Mesendoderm (in vitro differentiated cells): ENCODE data around the gene LYZL1.
"Not testable (repeated sequence)": the region's sequence is repeated elsewhere in the genome, so short reads cannot be mapped to it uniquely, and the experiment has no call there.

ENCODE experiments used
- DNase-seq: peaks from one replicate; pipeline ENCODE4 v3.0.0; 2013
- H2AK5ac ChIP-seq: 2 replicates; pipeline ENCODE4 v1.6.1; 2013; ENCODE audit warnings: low read length, inconsistent platforms
- H2BK120ac ChIP-seq: 2 replicates; pipeline ENCODE4 v1.6.1; 2013; ENCODE audit warnings: low read depth, mild to moderate bottlenecking, low read length, moderate library complexity, mixed read lengths
- H2BK15ac ChIP-seq: replicated peaks from 2 replicates; pipeline ENCODE4 v1.6.1; 2013; ENCODE audit warnings: low read depth, mild to moderate bottlenecking, moderate library complexity
- H2BK5ac ChIP-seq: 2 replicates; pipeline ENCODE4 v1.6.1; 2013; ENCODE audit warnings: low read length, inconsistent platforms
- H3K18ac ChIP-seq: 2 replicates; pipeline ENCODE4 v1.6.1; 2013; ENCODE audit warnings: mild to moderate bottlenecking, low read length, mixed read lengths
- H3K23ac ChIP-seq: one replicate; pipeline ENCODE4 v1.6.1; 2013; ENCODE audit warnings: low read length
- H3K27ac ChIP-seq: 2 replicates; pipeline ENCODE4 v1.5.1; 2013; ENCODE audit warnings: low read depth, mild to moderate bottlenecking, inconsistent platforms, low read length, moderate library complexity
- H3K27me3 ChIP-seq: 2 replicates; pipeline ENCODE4 v1.6.1; 2013; ENCODE audit warnings: low read length, control low read depth, mild to moderate bottlenecking, inconsistent platforms; ENCODE audit not compliant: insufficient read depth, poor library complexity
- H3K36me3 ChIP-seq: 2 replicates; pipeline ENCODE4 v1.6.1; 2013; ENCODE audit warnings: low read length, inconsistent platforms; ENCODE audit not compliant: control insufficient read depth, insufficient read depth
- H3K4ac ChIP-seq: one replicate; pipeline ENCODE4 v1.6.1; 2013; ENCODE audit warnings: low read depth, mild to moderate bottlenecking, low read length, moderate library complexity
- H3K4me1 ChIP-seq: 2 replicates; pipeline ENCODE4 v1.6.1; 2013; ENCODE audit warnings: low read depth, low read length, inconsistent platforms; ENCODE audit not compliant: control insufficient read depth
- H3K4me2 ChIP-seq: 2 replicates; pipeline ENCODE4 v1.6.1; 2013; ENCODE audit warnings: low read length
- H3K4me3 ChIP-seq: 2 replicates; pipeline ENCODE4 v1.5.1; 2013; ENCODE audit warnings: mild to moderate bottlenecking, low read length
- H3K56ac ChIP-seq: one replicate; pipeline ENCODE4 v1.6.1; 2013; ENCODE audit warnings: low read length
- H3K79me1 ChIP-seq: 2 replicates; pipeline ENCODE4 v1.6.1; 2013; ENCODE audit warnings: low read length, inconsistent platforms
- H3K79me2 ChIP-seq: 2 replicates; pipeline ENCODE4 v1.6.1; 2013; ENCODE audit warnings: mild to moderate bottlenecking, low read length; ENCODE audit not compliant: control insufficient read depth, insufficient read depth
- H3K9ac ChIP-seq: 2 replicates; pipeline ENCODE4 v1.6.1; 2013; ENCODE audit warnings: low read length, inconsistent platforms
- H4K5ac ChIP-seq: one replicate; pipeline ENCODE4 v1.6.1; 2013; ENCODE audit warnings: low read length
- H4K8ac ChIP-seq: one replicate; pipeline ENCODE4 v1.6.1; 2013; ENCODE audit warnings: low read depth, mild to moderate bottlenecking, control low read depth, low read length, moderate library complexity
- WGBS: extraction: QIAGEN DNeasy Blood & Tissue Kit; methylation state at CpG from one replicate; pipeline ENCODE4 v1.1.7; 2013; ENCODE audit warnings: low lambda C conversion rate, missing lambda C conversion rate; ENCODE audit not compliant: insufficient coverage; ENCODE audit errors: extremely low coverage; 5-methylcytosine and 5-hydroxymethylcytosine counted together

LYZL1 gene

GRCh38 chr10:29327746-29328102 lies 38.9 kb downstream of the LYZL1 start:
- Histone ChIP-seq H3K23ac (no peak overlapping the region), H3K4me3 (no peak overlapping the region), H4K5ac (no peak overlapping the region), H3K27me3 (no peaks in the 10 kb centered on the region), H3K4ac (no peak overlapping the region), H2BK120ac (no peak overlapping the region), H2AK5ac (no peak overlapping the region), H3K27ac (no peak overlapping the region), H3K36me3 (no peaks in the 10 kb centered on the region), H3K79me1 (no peaks in the 10 kb centered on the region), H2BK15ac (no peak overlapping the region), H3K4me1 (no peaks in the 10 kb centered on the region), H3K79me2 (no peaks in the 10 kb centered on the region), H3K18ac (no peak overlapping the region), H3K56ac (no peak overlapping the region), H3K9ac (no peak overlapping the region), H4K8ac (no peak overlapping the region), H3K4me2 (no peak overlapping the region), H2BK5ac (no peak overlapping the region)
- no peak for DNase-seq
- no CpG with 5 or more reads among the region's 6 CpGs for WGBS

GRCh38 chr10:29328983-29329382 lies 40.1 kb downstream of the LYZL1 start:
- no peak overlapping the region for H3K56ac ChIP-seq
- H2AK5ac ChIP-seq = no peak overlapping the region
- no peaks in the 10 kb centered on the region for H3K4me1 ChIP-seq
- no peak overlapping the region for H4K8ac ChIP-seq
- H3K79me1 ChIP-seq = no peaks in the 10 kb centered on the region
- no peak overlapping the region for H2BK15ac ChIP-seq
- no CpG with 5 or more reads among the region's 3 CpGs for WGBS
- no peaks in the 10 kb centered on the region for H3K36me3 ChIP-seq
- H2BK120ac ChIP-seq = no peak overlapping the region
- peak; percentile 62 for DNase-seq
- H3K27ac ChIP-seq = no peak overlapping the region
- H3K27me3 ChIP-seq = no peaks in the 10 kb centered on the region
- H3K4ac ChIP-seq = no peak overlapping the region
- no peak overlapping the region for H3K9ac ChIP-seq
- H3K4me3 ChIP-seq = no peak overlapping the region
- H4K5ac ChIP-seq = no peak overlapping the region
- H3K18ac ChIP-seq = no peak overlapping the region
- no peak overlapping the region for H3K23ac ChIP-seq
- H2BK5ac ChIP-seq = no peak overlapping the region
- no peaks in the 10 kb centered on the region for H3K79me2 ChIP-seq
- no peak overlapping the region for H3K4me2 ChIP-seq

- H4K5ac ChIP-seq = no peak overlapping the region
- H3K79me1 ChIP-seq = no peaks in the 10 kb centered on the region
- H3K27me3 ChIP-seq = no peaks in the 10 kb centered on the region
- no peak overlapping the region for H2AK5ac ChIP-seq
- no peak overlapping the region for H3K27ac ChIP-seq
- no CpG with 5 or more reads among the region's 5 CpGs for WGBS
- no peaks in the 10 kb centered on the region for H3K79me2 ChIP-seq
- DNase-seq = no peak
- no peak overlapping the region for H3K4ac ChIP-seq
- no peak overlapping the region for H3K56ac ChIP-seq
- H4K8ac ChIP-seq = no peak overlapping the region
- no peak overlapping the region for H2BK5ac ChIP-seq
- no peak overlapping the region for H3K4me3 ChIP-seq
- no peak overlapping the region for H2BK120ac ChIP-seq
- no peak overlapping the region for H3K23ac ChIP-seq
- H2BK15ac ChIP-seq = no peak overlapping the region
- no peaks in the 10 kb centered on the region for H3K36me3 ChIP-seq
- no peak overlapping the region for H3K9ac ChIP-seq
- H3K4me1 ChIP-seq = no peaks in the 10 kb centered on the region
- H3K4me2 ChIP-seq = no peak overlapping the region
- no peak overlapping the region for H3K18ac ChIP-seq
Measured at GRCh38 chr10:29329420-29329819, 40.5 kb downstream of the LYZL1 start.

GRCh38 chr10:29332061-29332760 lies 43.3 kb downstream of the LYZL1 start:
- WGBS = no CpG with 5 or more reads among the region's 4 CpGs
- H3K36me3 ChIP-seq = no peaks in the 10 kb centered on the region
- no peak overlapping the region for H3K9ac ChIP-seq
- H3K4me2 ChIP-seq = no peak overlapping the region
- no peak overlapping the region for H2AK5ac ChIP-seq
- no peaks in the 10 kb centered on the region for H3K4me1 ChIP-seq
- no peak overlapping the region for H4K5ac ChIP-seq
- no peaks in the 10 kb centered on the region for H3K27me3 ChIP-seq
- no peaks in the 10 kb centered on the region for H3K79me1 ChIP-seq
- H2BK5ac ChIP-seq = no peak overlapping the region
- H3K23ac ChIP-seq = no peak overlapping the region
- no peaks in the 10 kb centered on the region for H3K79me2 ChIP-seq
- no peak overlapping the region for H3K18ac ChIP-seq
- H3K4me3 ChIP-seq = no peak overlapping the region
- no peak for DNase-seq
- H2BK120ac ChIP-seq = no peak overlapping the region
- no peak overlapping the region for H3K56ac ChIP-seq
- H2BK15ac ChIP-seq = no peak overlapping the region
- H3K4ac ChIP-seq = no peak overlapping the region
- no peak overlapping the region for H4K8ac ChIP-seq
- H3K27ac ChIP-seq = no peak overlapping the region

GRCh38 chr10:29332761-29333148 lies 43.9 kb downstream of the LYZL1 start:
- Histone ChIP-seq H4K5ac (no peak overlapping the region), H3K79me1 (no peaks in the 10 kb centered on the region), H2AK5ac (no peak overlapping the region), H2BK5ac (no peak overlapping the region), H3K18ac (no peak overlapping the region), H2BK15ac (no peak overlapping the region), H2BK120ac (no peak overlapping the region), H3K4ac (no peak overlapping the region), H4K8ac (no peak overlapping the region), H3K9ac (no peak overlapping the region), H3K27me3 (no peaks in the 10 kb centered on the region), H3K4me1 (no peaks in the 10 kb centered on the region), H3K27ac (no peak overlapping the region), H3K4me2 (no peak overlapping the region), H3K23ac (no peak overlapping the region), H3K4me3 (no peak overlapping the region), H3K56ac (no peak overlapping the region), H3K79me2 (no peaks in the 10 kb centered on the region), H3K36me3 (no peaks in the 10 kb centered on the region)
- no peak for DNase-seq
- no CpG with 5 or more reads among the region's 5 CpGs for WGBS

- not testable (repeated sequence) for H2BK120ac ChIP-seq, H3K23ac ChIP-seq, H2BK15ac ChIP-seq, H3K4ac ChIP-seq, DNase-seq, H3K79me1 ChIP-seq, H3K36me3 ChIP-seq, H2BK5ac ChIP-seq, H4K8ac ChIP-seq, H3K9ac ChIP-seq, H3K27ac ChIP-seq, H3K18ac ChIP-seq, H3K4me3 ChIP-seq, H4K5ac ChIP-seq, H3K79me2 ChIP-seq, H3K56ac ChIP-seq, H2AK5ac ChIP-seq, H3K4me2 ChIP-seq, H3K4me1 ChIP-seq, H3K27me3 ChIP-seq
- no CpG with 5 or more reads among the region's 4 CpGs for WGBS
Measured at GRCh38 chr10:29337526-29337925, 48.7 kb downstream of the LYZL1 start.
